ENCODE measurements around the gene CHP2. TPM values are rescaled to one million over a fixed set of nuclear protein-coding genes. Genes with fewer than 3 reads are reported as not detected.
"Not testable (repeated sequence)": the region's sequence is repeated elsewhere in the genome, so short reads cannot be mapped to it uniquely, and the experiment has no call there.

CHP2 gene
- total RNA-seq, 1 donor from 2014 or later = not detected

GRCh38 chr16:23745263-23745662, 9.6 kb upstream of the CHP2 start:
- no peak for DNase-seq (ENCODE audit: low read depth in 2 of 2)

DNA sequence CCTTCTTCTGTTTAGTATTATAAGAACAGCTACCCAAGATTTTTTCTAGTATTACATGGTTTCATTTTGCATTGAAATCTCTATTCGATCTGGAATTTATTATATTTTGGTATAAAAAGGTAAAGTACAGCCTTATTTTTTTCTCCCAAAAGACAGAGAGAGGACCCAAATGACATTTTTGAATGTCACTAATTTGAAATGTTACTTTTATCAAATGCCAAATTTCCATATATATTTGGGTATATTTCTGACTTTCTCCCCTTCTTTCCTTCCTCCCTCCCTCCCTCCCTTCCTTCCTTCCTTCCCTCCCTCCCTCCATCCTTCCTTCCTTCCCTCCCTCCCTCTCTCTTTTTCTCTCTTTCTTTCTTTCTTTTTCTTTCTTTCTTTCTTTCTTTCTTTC, 6.2 kb upstream of the CHP2 start:
- DNase-seq (ENCODE audit: low read depth in 2 of 2) = no peak

DNA sequence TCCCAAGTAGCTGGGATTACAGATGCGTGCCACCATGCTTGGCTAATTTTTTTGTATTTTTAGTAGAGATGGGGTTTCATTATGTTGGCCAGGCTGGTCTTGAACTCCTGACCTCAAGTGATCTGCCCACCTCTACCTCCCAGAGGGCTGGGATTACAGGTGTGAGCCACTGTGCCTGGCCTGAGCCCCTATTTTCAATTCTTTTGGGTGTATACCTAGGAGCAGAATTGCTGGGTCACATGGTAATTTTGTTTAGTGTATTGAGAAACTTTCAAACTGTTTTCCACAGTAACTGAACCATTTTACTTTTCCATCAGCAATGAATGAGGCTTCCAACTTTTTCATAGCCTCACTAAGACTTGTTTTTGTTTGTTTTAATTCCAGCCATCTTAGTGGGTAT, 3.8 kb upstream of the CHP2 start:
- not testable (repeated sequence) for DNase-seq (ENCODE audit: low read depth in 2 of 2)

- no peak for DNase-seq (ENCODE audit: low read depth in 2 of 2)
These were observed 775 bp upstream of the CHP2 start for GRCh38 chr16:23753908-23754593.

GRCh38 chr16:23755484-23755809, 621 bp downstream of the CHP2 start:
- no peak for DNase-seq (ENCODE audit: low read depth in 2 of 2)

DNA sequence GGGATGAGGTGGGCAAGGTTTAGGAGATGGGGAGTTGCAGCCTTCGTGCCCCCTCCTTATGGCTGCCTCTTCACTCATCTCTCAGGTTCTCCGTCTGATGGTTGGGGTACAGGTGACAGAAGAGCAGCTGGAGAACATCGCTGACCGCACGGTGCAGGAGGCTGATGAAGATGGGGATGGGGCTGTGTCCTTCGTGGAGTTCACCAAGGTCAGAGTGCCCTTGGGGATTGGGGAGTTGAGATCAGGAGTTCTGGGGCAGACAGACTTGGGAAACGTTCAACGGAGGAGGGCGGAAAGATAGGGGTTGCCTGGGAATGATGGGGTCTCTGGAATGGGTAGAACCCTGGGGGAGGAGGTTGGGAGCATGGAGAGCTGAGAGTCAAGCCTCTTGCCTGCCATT, 2.3 kb downstream of the CHP2 start:
- no peak for DNase-seq (ENCODE audit: low read depth in 2 of 2)

DNA sequence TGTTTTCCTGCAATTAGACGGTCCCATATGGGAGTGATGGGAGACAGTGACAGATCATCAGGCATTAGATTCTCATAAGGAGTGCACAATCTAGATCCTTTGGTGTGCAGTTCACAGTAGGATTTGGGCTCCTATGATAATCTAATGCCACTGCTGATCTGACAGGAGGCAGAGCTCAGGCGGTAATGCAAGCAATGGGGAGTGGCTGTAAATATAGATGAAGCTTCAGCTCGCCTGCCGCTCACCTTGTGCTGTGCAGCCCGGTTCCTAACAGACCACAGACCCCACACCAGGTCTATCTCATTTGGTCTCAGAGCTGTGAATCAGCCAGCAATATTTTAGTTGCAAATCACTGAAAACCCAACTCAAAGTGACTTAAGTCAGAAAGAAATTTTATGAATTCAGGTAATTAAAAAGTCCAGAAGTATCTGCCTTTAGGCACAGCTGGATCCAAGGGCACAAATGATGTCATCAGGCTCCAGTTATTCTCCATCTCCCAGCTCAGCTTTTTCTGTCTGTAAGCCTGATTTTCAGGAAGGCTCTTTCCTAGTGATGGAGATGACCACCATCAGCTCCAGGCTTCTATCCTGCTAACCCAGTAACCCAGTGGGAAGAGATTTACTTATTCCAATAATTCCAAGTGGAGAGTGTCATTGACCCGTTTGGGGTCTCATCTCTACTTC, 3.3 kb downstream of the CHP2 start:
- no peak for DNase-seq (ENCODE audit: low read depth in 2 of 2)

GRCh38 chr16:23765933-23766332, 11.1 kb downstream of the CHP2 start:
- no peak for DNase-seq (ENCODE audit: low read depth in 2 of 2)

- DNase-seq (ENCODE audit: low read depth in 2 of 2) = no peak
These were observed 13.8 kb downstream of the CHP2 start for GRCh38 chr16:23768581-23768980.

GRCh38 chr16:23771027-23771426, 16.2 kb downstream of the CHP2 start:
- no peak for DNase-seq (ENCODE audit: low read depth in 2 of 2)

DNA sequence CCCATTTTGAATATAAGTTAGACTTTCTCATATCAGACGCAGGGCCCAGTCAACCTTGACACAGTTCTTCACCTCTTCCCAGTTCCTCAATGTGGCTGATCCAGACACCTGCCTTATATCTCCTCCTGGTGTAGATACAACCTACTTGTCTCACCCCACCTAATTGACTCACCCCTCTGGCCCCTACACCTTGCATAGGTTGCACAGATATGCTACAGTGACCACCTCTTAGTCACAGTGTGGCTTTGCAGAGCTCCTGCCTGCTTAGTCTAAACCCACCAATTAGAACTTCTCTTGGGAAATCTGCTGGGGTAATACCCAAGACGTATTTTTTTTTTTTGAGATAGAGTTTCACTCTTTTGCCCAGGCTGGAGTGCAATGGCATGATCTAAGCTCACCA, 16.8 kb downstream of the CHP2 start:
- no peak for DNase-seq (ENCODE audit: low read depth in 2 of 2)

DNA sequence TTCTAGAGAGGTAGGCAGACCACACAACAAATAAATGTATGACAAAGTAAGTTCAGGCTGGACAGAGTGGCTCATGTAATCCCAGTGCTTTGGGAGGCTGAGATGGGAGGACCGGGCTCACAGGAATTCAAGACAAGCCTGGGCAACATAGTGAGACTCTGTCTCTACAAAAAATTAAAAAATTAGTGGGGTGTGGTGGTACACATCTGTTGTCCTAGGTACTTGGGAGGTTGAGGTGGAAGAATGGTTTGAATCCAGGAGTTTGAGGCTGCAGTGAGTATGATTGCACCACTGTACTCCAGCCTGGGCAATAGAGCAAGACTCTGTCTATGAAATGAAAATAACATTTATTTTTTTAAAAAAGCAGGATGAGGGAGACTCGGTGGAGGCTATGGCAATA, 18.5 kb downstream of the CHP2 start:
- no peak for DNase-seq (ENCODE audit: low read depth in 2 of 2)

DNA sequence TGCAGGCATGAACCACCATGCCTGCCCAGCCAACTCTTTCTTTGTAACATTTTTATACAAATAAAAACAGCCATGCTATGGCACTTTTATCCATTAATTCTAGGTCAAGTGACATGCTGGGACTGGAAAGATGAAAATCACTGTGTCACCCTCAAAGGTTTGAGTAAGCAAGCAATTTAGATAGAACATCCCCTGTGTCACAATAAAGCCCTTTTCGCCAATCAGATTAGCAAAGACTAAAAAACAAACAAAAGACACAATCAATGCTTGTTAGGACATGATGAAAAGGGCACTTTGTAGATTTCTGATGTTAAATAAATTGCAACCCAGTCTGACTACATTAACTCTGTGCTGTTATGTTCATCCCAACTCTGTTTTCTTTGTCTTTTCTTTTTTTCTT, 26.4 kb downstream of the CHP2 start:
- no peak for DNase-seq (ENCODE audit: low read depth in 2 of 2)

DNA sequence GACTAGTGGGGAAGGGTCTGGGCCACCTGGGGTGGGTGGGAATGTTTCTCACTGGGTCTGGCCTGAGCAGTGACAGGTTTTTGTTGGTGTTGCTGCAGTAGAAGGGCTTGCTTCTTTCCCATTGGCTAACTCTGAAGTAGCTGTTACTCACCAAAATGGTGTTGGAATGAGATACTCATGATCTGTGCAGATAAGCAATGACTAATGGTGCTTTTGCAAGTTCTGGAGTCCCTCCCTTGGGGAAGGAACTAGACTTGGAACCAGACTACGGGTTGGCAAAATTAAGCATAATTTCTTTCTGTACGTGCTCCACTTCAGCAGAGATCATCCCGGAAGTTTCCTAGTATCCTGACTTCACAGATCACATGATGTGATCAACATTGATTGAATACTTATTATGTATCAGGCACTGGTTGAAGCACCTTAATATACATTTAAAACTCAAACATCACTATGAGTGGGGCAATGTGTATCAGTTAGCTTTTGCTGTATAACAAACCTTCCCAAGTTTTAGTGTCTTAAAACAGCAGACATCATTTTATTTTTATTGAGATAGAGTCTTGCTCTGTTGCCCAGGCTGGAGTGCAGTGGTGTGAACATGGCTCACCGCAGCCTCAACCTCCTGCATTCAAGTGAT, 30.1 kb downstream of the CHP2 start:
- no peak for DNase-seq (ENCODE audit: low read depth in 2 of 2)

DNA sequence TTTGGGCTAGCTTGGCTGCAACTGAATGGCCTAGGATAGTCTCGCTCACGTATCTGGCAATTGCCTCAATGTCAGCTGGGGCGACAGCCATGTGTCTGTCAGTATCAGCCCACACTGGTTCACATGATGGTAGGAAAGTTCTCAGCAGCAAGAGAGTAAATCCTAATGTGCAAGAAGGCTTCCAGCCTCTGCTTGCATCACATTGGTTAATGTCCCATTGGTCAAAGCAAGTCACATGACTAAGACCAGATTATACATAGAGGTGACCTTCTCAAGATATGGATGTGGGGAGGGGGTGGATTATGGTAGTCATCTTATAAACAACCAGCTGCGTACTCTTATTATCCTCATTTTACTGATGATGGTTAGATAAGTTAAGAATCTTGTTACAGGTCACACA, 31.0 kb downstream of the CHP2 start:
- DNase-seq (ENCODE audit: low read depth in 2 of 2) = no peak

DNA sequence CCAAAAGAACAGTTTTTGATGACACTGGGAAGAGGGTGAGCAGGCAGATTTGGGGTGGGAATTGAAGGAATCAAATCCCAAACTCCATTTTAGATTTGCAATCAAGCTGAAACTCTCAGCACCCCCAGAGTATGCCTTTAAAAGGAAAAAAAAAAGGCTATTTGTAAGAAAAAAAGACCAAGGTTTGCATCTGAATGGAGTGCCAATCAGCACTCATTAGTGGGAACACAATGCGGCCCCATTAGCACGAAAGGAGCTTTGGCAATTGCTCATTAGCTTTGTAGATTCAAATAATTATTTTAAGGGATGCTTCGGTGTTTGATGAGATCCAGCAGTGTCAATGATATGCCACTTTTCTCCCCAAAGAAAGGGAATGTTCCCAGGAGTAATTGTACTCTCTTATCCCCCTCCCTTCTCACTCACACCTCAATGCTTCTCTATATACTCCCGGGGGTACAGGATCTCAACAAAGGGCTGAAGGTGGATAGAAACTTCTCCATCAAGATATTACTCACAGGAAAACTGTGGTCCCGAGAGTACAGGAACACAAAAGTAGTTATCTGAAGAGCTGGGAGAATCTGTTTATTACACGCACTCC, 32.2 kb downstream of the CHP2 start:
- no peak for DNase-seq (ENCODE audit: low read depth in 2 of 2)

DNA sequence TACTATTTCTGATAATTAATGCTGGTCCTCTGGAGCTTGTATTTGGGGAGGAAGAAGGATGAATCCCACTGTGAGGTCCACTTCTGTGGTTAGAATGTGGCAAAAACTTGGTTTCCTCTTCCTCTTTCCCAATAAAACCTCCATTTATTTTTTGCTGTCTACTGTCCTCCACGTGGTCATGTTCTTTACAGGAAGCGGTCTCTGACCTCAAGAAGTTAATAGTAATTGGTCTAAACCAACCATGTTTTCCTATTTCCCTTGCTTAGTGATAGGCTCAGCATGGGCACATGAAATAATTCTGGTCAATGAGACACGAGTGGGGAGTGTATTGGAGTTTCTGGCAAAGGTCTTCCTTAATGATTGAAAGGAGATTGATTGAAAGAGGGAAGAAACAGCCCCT, 33.9 kb downstream of the CHP2 start:
- no peak for DNase-seq (ENCODE audit: low read depth in 2 of 2)

DNA sequence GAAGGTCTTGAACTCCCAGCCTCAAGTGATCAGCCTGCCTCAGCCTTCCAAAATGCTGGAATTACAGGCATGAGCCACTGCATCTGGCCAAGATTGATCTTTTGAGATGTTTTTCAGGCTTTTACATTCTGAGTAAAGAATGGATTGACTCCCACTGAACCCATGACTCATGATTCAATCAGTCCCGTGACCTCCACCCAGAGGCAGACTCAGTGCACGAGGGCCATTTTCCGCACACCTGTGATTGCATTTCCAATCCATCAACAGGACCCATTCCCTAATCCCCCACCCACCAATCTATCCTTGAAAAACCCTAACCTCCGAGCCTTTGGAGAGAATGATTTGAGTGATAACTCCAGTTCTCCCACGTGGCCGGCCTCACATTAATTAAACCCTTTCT, 40.6 kb downstream of the CHP2 start:
- DNase-seq (ENCODE audit: low read depth in 2 of 2) = no peak

- no peak for DNase-seq (ENCODE audit: low read depth in 2 of 2)
These were observed 42.1 kb downstream of the CHP2 start for GRCh38 chr16:23796941-23797340.

- peak; percentile 65 to 74 for DNase-seq (ENCODE audit: low read depth in 2 of 2)
These were observed 46.6 kb downstream of the CHP2 start for GRCh38 chr16:23801378-23801777.

- no peak for DNase-seq (ENCODE audit: low read depth in 2 of 2)
These were observed 48.0 kb downstream of the CHP2 start for GRCh38 chr16:23802776-23803175.

- peak; percentile 21 to 35 for DNase-seq (ENCODE audit: low read depth in 2 of 2)
These were observed 48.8 kb downstream of the CHP2 start for GRCh38 chr16:23803591-23804123.

Measured in lung microvascular endothelial cell (primary cell).